GM12874 (cell line): Measurements from ENCODE around the gene GLT6D1.

ENCODE experiments used
- TF ChIP-seq, protein P1 (sequence below): IDR thresholded peaks from 2 replicates; pipeline ENCODE4 v1.5.1; 2011; ENCODE audit warnings: low read depth, mild to moderate bottlenecking, control low read depth, low read length, moderate library complexity; ENCODE audit not compliant: insufficient read depth

The GLT6D1 gene

DNA sequence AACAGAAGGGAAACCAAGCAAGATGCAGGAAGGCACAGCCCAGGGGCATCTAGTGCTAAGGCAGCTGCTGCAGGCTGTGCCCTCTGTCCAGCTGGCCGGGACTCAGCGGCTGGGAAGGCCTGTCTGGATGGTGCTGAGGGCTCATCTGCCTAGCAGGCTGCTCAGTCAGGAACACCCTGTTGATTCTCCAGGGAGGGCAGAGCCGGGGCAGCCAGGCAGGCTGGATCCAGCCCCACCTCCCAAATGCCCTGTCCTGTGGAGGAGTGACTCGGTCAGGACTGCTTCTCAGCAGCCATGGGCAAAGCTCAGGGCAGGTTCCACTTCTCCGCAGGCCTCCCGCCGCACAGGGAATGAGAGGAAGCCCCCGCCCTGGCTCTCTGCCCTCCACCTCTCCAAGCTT is 16.0 kb upstream of the GLT6D1 start:
- TF ChIP-seq, protein P1, sequence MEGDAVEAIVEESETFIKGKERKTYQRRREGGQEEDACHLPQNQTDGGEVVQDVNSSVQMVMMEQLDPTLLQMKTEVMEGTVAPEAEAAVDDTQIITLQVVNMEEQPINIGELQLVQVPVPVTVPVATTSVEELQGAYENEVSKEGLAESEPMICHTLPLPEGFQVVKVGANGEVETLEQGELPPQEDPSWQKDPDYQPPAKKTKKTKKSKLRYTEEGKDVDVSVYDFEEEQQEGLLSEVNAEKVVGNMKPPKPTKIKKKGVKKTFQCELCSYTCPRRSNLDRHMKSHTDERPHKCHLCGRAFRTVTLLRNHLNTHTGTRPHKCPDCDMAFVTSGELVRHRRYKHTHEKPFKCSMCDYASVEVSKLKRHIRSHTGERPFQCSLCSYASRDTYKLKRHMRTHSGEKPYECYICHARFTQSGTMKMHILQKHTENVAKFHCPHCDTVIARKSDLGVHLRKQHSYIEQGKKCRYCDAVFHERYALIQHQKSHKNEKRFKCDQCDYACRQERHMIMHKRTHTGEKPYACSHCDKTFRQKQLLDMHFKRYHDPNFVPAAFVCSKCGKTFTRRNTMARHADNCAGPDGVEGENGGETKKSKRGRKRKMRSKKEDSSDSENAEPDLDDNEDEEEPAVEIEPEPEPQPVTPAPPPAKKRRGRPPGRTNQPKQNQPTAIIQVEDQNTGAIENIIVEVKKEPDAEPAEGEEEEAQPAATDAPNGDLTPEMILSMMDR = no peak

GRCh38 chr9:135650408-135650807 is 11.1 kb upstream of the GLT6D1 start:
- TF ChIP-seq, protein P1 = no peak

DNA sequence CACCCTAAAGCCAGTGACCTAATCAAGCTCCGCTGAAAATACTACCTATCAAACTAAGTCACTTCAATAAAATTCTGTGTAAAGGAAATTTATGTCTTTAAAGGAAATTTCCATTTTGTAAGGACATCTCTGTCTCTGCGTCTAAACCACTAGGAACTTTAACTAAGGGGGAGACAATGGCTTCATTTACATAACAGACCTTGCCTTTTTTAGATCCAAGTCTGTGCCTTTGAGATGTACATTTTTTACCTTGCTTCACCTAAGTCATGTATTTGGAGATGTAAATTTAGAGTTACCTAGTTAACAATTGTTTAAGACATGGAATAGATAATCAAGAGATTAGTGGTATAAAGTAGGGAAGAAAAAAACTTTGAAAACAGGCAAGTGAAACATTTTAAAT is 10.2 kb upstream of the GLT6D1 start:
- TF ChIP-seq, protein P1 = no peak

DNA sequence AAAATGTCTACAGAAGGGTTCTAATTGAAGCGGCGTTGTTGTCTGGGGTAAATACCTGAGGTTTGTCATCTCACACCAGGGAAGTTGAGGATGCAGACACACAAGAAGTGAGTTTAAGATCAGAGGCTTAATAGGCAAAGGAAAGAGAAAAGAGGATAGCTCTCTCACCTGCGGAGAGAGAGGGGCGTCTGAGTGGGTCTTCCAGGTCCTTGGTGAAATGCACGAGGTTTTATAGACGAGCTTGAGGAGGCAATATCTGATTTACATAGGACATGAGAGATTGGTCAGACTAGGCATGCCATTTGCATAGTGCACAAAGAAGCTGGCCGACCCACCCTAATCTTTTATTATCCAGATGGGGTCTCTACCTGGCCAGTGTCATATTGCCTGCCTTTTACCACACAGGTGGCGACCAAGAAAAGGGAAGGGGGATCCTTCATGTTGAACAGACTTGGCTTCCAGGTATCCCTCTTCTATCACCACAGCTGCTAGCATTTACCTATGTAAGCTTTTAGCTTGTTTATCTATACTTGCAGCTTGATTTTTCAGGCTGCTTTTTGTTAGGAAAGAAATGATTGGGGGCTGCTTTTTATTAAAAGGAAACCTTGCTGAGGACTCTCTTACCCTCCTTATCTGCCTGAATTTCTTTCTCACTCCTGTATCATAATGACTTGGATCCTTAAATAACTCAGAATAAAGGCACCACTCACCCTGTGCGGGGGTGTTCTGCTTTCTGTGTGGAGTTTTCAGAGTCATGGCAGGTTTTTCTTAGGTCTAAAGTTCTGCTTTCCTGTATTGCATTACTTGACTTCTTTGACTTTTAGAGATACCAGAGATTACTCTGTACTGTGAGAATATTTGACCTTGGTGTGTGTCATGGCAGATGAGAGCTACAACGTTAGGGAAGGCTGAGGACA is 9.4 kb upstream of the GLT6D1 start:
- TF ChIP-seq, protein P1 = no peak

DNA sequence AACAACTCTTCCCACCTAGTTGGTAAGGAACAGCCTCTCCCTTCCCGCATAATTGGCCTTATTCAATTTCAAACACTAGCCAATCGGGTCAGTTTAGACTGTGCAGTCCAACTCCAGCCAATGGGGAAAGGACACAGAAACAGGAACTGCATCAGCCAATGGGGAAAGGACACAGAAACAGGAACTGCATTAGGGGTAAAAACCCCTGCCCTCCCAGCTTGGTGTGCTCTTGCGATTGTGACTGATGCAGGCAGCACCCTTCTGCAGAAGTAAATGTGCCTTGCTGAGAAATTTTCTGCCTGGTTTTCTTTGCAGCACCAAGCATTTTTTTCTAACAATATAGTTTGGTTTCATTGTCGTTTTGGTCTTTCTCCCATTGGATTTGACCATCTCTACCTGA is 8.5 kb upstream of the GLT6D1 start:
- TF ChIP-seq, protein P1 = no peak

DNA sequence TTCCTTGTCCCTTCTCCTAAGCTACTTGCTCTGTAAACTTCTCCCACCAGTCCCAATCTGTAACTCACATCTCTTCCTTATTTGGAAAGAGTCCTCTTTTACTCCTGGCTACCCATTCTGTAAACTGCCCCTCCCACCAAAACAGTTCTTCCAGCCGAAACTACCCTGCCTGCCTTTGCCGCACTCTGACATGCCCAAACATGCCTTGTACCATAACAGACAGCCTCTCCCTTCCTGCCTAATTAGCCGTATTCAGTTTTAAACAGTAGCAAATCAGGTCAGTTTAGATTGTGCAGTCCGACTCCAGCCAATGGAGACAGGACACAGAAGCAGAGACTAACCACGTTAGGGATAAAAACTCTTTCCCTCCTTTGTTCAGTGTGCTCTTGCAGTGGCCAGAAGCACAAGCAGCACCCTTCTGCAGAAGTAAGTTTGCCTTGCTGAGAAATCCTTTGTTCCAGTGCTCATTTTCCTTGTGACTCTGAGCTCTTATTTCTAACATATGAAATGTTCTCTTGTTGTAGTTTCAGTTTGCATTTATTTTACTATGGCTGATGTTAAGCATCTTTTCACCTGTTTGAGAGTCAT is 5.4 kb upstream of the GLT6D1 start:
- TF ChIP-seq, protein P1 = no peak

DNA sequence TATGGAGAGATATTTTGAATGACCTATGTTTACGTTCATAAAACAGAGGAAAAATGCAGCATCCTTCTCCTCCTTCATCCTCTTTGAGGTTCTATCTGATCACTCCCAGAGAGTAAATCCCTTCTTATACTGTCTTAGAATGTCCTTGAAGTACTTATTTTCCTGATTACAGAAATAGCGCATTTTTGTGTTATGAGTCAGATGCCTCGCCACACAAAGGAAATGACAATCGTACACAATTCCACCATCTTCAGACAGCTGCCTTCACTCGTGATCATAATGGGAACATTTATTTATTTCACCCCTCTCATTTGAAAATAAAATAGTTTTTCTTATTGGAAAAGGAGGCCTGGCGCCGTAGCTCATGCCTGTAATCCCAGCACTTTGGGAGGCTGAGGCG is 2.4 kb upstream of the GLT6D1 start:
- TF ChIP-seq, protein P1 = no peak
